Epithelial cell of esophagus (primary cell): ENCODE measurements around the gene CHSY3.

Experiments used
- DNase-seq: peaks from one replicate; pipeline ENCODE4 v3.0.0; 2010; ENCODE audit warnings: low read depth
- H3K4me3 ChIP-seq: 2 replicates; pipeline ENCODE4 v1.5.1; 2011; ENCODE audit warnings: mild to moderate bottlenecking, low read length, control low read depth
- CTCF ChIP-seq: IDR thresholded peaks from 2 replicates; pipeline ENCODE4 v1.5.1; 2011; ENCODE audit warnings: low read depth, mild to moderate bottlenecking, low read length, control low read depth, inconsistent platforms; ENCODE audit not compliant: insufficient read depth; ENCODE audit errors: missing control alignments

CHSY3 gene

GRCh38 chr5:129904102-129904666 lies at the start of gene CHSY3:
Gene CHSY3 (plus strand): TSS chr5:129904465.
- TF ChIP-seq CTCF, result no peak
- H3K4me3 ChIP-seq, result peak within 1 kb of the TSS; percentile 48
- DNase-seq, result peak; percentile 86

- DNase-seq, result no peak
- TF ChIP-seq CTCF, result no peak
- no peak overlapping the region for H3K4me3 ChIP-seq
Observed at GRCh38 chr5:129856325-129856724, 47.9 kb upstream of the CHSY3 start.

- no peak for DNase-seq
- TF ChIP-seq CTCF, result no peak
- no peak overlapping the region for H3K4me3 ChIP-seq
Observed at GRCh38 chr5:129857116-129857515, 47.1 kb upstream of the CHSY3 start.

GRCh38 chr5:129858131-129858675 lies 46.1 kb upstream of the CHSY3 start:
- no peak overlapping the region for H3K4me3 ChIP-seq
- no peak for DNase-seq
- no peak for TF ChIP-seq CTCF

- H3K4me3 ChIP-seq, result no peak overlapping the region
- DNase-seq, result no peak
- no peak for TF ChIP-seq CTCF
Observed at GRCh38 chr5:129884322-129884721, 19.9 kb upstream of the CHSY3 start.

- peak; percentile 39 for DNase-seq
- no peak overlapping the region for H3K4me3 ChIP-seq
- peak; percentile 33 for TF ChIP-seq CTCF
Observed at GRCh38 chr5:129899454-129899853, 4.8 kb upstream of the CHSY3 start.

- H3K4me3 ChIP-seq, result no peak overlapping the region
- TF ChIP-seq CTCF, result no peak
Observed at GRCh38 chr5:129902816-129903215, 1.4 kb upstream of the CHSY3 start.

More at GRCh38 chr5:129902816-129903215, 1.4 kb upstream of the CHSY3 start:
- DNase-seq, result no peak
